ENCODE data around the gene STIM2.

DNA sequence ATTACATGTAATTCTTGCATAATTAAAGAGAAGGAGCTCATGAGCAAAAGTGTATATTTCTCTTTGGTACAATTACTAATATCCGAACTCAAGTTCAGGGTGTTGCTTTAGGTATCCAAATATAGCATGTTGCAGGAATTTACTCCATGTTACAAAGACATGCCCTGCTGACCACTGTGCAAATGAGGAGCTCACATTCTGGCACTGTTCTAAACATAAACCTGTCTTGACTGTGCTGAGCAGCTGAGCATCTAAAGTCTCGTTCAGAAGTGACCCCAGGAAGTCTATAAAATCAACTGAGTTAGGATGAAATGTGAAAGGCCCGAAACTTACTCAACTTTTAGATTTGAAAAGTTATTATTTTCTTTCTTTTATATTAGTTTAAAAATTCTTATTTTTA, 124.3 kb downstream of the STIM2 start:
- TF ChIP-seq TAF1 (IDR thresholded peaks at IDR 0.05; ENCODE audit: low read depth, low read length) = no peak
- TF ChIP-seq POLR2A (IDR thresholded peaks at IDR 0.05; ENCODE audit: low read depth, low read length) = no peak
- TF ChIP-seq SPI1 (IDR thresholded peaks at IDR 0.05; ENCODE audit: low read depth, low read length) = no peak
- no peak for TF ChIP-seq POLR2AphosphoS5 (IDR thresholded peaks at IDR 0.05; ENCODE audit: low read depth, low read length)
- TF ChIP-seq PAX5 (IDR thresholded peaks at IDR 0.05; ENCODE audit: insufficient read depth, low read length, severe bottlenecking) = no peak
- TF ChIP-seq POU2F2 (IDR thresholded peaks at IDR 0.05; ENCODE audit: low read depth, low read length) = no peak

All from GM12891 (cell line).